GM12878 (cell line): ENCODE measurements around the gene GRIN2D.

Experiments used
- CEBPB ChIP-seq, 2 experiments: fragments of 150-350 bp in 1 of 2; IDR thresholded peaks; 2 replicates each; pipeline ENCODE4 v1.6.1; 2012 to 2014; ENCODE audit warnings: low read depth in 2 of 2, low read length in 2 of 2, borderline replicate concordance in 1 of 2, inconsistent platforms in 1 of 2
- CHD1 ChIP-seq: IDR thresholded peaks from 2 replicates; pipeline ENCODE4 v1.6.1; 2012; ENCODE audit warnings: low read depth, low read length, improper control_type of control experiment
- CTCF ChIP-seq, 3 experiments: IDR thresholded peaks in 2 of 3; conservative IDR thresholded peaks in 1 of 3; 2 replicates each; pipeline ENCODE4 v1.5.1; 2011; ENCODE audit warnings: low read depth in 3 of 3, low read length in 3 of 3, mild to moderate bottlenecking in 3 of 3, control low read depth in 2 of 3, moderate library complexity in 2 of 3, inconsistent platforms in 1 of 3, mixed read lengths in 1 of 3; ENCODE audit not compliant: control insufficient read depth in 2 of 3, insufficient read depth in 1 of 3; ENCODE audit errors: extremely low read depth in 1 of 3
- EED ChIP-seq: sonication (generic); IDR thresholded peaks from 2 replicates; pipeline ENCODE4 v1.6.1; 2016; ENCODE audit warnings: antibody characterized with exemption, low read depth
- EZH2 ChIP-seq: IDR thresholded peaks from 2 replicates; pipeline ENCODE4 v1.6.1; 2012; ENCODE audit warnings: low read depth, mild to moderate bottlenecking, control low read depth, inconsistent platforms, low read length, borderline replicate concordance; ENCODE audit not compliant: control insufficient read depth
- HDGF ChIP-seq: fragments of 450-650 bp; IDR thresholded peaks from 2 replicates; pipeline ENCODE4 v1.6.1; 2016; ENCODE audit warnings: antibody characterized with exemption
- MXI1 ChIP-seq: fragments of 150-350 bp; IDR thresholded peaks from 2 replicates; pipeline ENCODE4 v1.6.1; 2011; ENCODE audit warnings: low read depth, mild to moderate bottlenecking, inconsistent platforms, low read length, improper control_type of control experiment
- PAX8 ChIP-seq: fragments of 450-650 bp; IDR thresholded peaks from 2 replicates; pipeline ENCODE4 v1.6.1; 2017; ENCODE audit warnings: mild to moderate bottlenecking, moderate library complexity
- POLR2AphosphoS5 ChIP-seq: IDR thresholded peaks from 2 replicates; pipeline ENCODE4 v1.6.1; 2011; ENCODE audit warnings: mild to moderate bottlenecking, low read length, inconsistent platforms
- SIN3A ChIP-seq: IDR thresholded peaks from 2 replicates; pipeline ENCODE4 v1.6.1; 2012; ENCODE audit warnings: low read depth, low read length, improper control_type of control experiment
- TCF7 ChIP-seq: IDR thresholded peaks from 2 replicates; pipeline ENCODE4 v1.6.1; 2014; ENCODE audit warnings: antibody characterized with exemption, borderline replicate concordance
- USF2 ChIP-seq: IDR thresholded peaks from 2 replicates; pipeline ENCODE4 v1.6.1; 2011; ENCODE audit warnings: low read depth, low read length, improper control_type of control experiment, borderline replicate concordance

- TF ChIP-seq CTCF (IDR thresholded peaks at IDR 0.05 in 2 of 3, conservative IDR thresholded peaks at IDR 0.05 in 1 of 3; ENCODE audit: control insufficient read depth in 2 of 3, extremely low read depth in 1 of 3, insufficient read depth in 1 of 3, low read depth in 3 of 3, low read length in 3 of 3) (no peak), SIN3A (no peak), CEBPB (IDR thresholded peaks at IDR 0.05; ENCODE audit: borderline replicate concordance in 1 of 2, low read depth in 2 of 2, low read length in 2 of 2) (no peak), EED (no peak), POLR2AphosphoS5 (no peak), TCF7 (no peak), EZH2 (no peak), MXI1 (no peak), HDGF (no peak), CHD1 (no peak), PAX8 (no peak), USF2 (no peak)
These were observed 15.3 kb upstream of the GRIN2D start for GRCh38 chr19:48378194-48378570.
